ENCODE results near the gene ADAT2. TPM values are rescaled to one million over a fixed set of nuclear protein-coding genes. Genes with fewer than 3 reads are reported as not detected.

ADAT2 gene
- total RNA-seq, 1 donor from 2014 or later, result 8.1 TPM

DNA sequence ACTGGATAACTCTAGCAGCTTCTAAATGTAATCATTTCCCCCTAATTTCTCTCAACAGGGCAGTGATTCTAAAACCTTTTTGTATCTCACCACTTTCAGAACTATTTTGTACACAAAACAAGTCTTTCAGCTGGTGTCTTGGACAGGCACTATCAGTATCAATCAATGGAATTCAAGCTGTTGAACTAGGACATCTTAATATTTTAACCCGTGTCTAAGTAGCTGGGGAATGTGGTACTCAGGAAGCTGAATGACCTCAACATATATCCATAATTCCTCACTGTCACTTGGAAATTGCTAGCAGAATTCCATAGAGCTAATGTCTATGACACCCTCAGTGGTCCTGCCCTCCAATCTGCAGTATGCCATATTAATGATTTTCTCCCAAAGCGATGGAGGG lies 24.5 kb downstream of the ADAT2 start:
- no peak overlapping the region for H3K4me3 Mint-ChIP-seq (ENCODE audit: unreplicated experiment)
- TF ChIP-seq EZH2 (IDR thresholded peaks at IDR 0.05; ENCODE audit: insufficient read depth, low read length), result no peak
- TF ChIP-seq, protein P1, sequence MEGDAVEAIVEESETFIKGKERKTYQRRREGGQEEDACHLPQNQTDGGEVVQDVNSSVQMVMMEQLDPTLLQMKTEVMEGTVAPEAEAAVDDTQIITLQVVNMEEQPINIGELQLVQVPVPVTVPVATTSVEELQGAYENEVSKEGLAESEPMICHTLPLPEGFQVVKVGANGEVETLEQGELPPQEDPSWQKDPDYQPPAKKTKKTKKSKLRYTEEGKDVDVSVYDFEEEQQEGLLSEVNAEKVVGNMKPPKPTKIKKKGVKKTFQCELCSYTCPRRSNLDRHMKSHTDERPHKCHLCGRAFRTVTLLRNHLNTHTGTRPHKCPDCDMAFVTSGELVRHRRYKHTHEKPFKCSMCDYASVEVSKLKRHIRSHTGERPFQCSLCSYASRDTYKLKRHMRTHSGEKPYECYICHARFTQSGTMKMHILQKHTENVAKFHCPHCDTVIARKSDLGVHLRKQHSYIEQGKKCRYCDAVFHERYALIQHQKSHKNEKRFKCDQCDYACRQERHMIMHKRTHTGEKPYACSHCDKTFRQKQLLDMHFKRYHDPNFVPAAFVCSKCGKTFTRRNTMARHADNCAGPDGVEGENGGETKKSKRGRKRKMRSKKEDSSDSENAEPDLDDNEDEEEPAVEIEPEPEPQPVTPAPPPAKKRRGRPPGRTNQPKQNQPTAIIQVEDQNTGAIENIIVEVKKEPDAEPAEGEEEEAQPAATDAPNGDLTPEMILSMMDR (IDR thresholded peaks at IDR 0.05; ENCODE audit: insufficient read depth, low read depth, low read length), result no peak
- H3K36me3 ChIP-seq (ENCODE audit: insufficient read depth, low read length), result no peaks in the 10 kb centered on the region
- H3K27me3 ChIP-seq (ENCODE audit: insufficient read depth, low read length), result no peaks in the 10 kb centered on the region
- peaks cover 13% of the 10 kb centered on the region for H3K4me1 Mint-ChIP-seq (ENCODE audit: low read depth, unreplicated experiment)
- H4K20me1 ChIP-seq (ENCODE audit: insufficient read depth, low read length), result no peaks in the 10 kb centered on the region
- no peaks in the 10 kb centered on the region for H3K9me3 ChIP-seq (ENCODE audit: insufficient read depth, low read depth, low read length)
- H3K4me3 ChIP-seq (ENCODE audit: insufficient read depth, low read depth, low read length), result no peak overlapping the region
- H2AFZ ChIP-seq (ENCODE audit: low read depth, low read length), result no peak overlapping the region
- no peaks in the 10 kb centered on the region for H3K27me3 Mint-ChIP-seq (ENCODE audit: low read depth, unreplicated experiment)
- FAIRE-seq, result no peak
- peak; percentile 68 for DNase-seq (ENCODE audit: low read depth)
- peaks cover 3% of the 10 kb centered on the region for H3K4me1 ChIP-seq (ENCODE audit: insufficient read depth, low read length)
- H3K79me2 ChIP-seq (ENCODE audit: insufficient read depth, low read length), result no peaks in the 10 kb centered on the region
- H3K27ac ChIP-seq (ENCODE audit: low read depth, low read length), result no peak overlapping the region
- H3K4me2 ChIP-seq (ENCODE audit: low read length), result no peak overlapping the region
- no peaks in the 10 kb centered on the region for H3K9me3 Mint-ChIP-seq (ENCODE audit: unreplicated experiment)
- H3K27ac Mint-ChIP-seq (ENCODE audit: unreplicated experiment), result no peak overlapping the region
- no peaks in the 10 kb centered on the region for H3K36me3 Mint-ChIP-seq (ENCODE audit: low read depth, unreplicated experiment)
- H3K9ac ChIP-seq (ENCODE audit: low read length), result no peak overlapping the region

DNA sequence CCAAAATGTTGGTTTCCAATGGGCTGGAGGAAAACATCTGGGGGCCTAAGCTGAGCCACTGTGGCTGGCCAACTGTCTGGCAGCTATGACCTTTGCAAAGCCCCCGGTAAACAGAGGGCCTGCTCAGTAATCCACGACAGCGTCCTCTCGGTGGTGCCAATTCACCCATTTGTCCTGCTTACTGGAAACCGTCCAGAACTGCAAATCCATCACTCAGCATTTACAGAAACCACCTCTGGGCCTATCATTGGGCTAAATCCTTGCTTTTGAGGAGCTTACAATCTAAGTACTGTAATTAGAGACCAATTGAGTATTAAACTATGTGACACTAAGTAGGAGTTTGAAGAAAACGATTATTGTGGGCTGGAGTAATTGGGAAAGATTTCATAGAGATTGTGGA lies 31.0 kb downstream of the ADAT2 start:
- Histone ChIP-seq H3K79me2 (ENCODE audit: insufficient read depth, low read length) (no peaks in the 10 kb centered on the region), H3K36me3 (ENCODE audit: insufficient read depth, low read length) (no peaks in the 10 kb centered on the region), H2AFZ (ENCODE audit: low read depth, low read length) (no peak overlapping the region), H3K9ac (ENCODE audit: low read length) (no peak overlapping the region), H4K20me1 (ENCODE audit: insufficient read depth, low read length) (no peaks in the 10 kb centered on the region), H3K27me3 (ENCODE audit: insufficient read depth, low read length) (no peaks in the 10 kb centered on the region), H3K4me1 (ENCODE audit: insufficient read depth, low read length) (no peaks in the 10 kb centered on the region), H3K9me3 (ENCODE audit: insufficient read depth, low read depth, low read length) (no peaks in the 10 kb centered on the region), H3K4me3 (ENCODE audit: insufficient read depth, low read depth, low read length) (no peak overlapping the region), H3K27ac (ENCODE audit: low read depth, low read length) (no peak overlapping the region), H3K4me2 (ENCODE audit: low read length) (no peak overlapping the region)
- Mint-ChIP-seq H3K27ac (ENCODE audit: unreplicated experiment) (no peak overlapping the region), H3K36me3 (ENCODE audit: low read depth, unreplicated experiment) (no peaks in the 10 kb centered on the region), H3K4me1 (ENCODE audit: low read depth, unreplicated experiment) (no peaks in the 10 kb centered on the region), H3K4me3 (ENCODE audit: unreplicated experiment) (no peak overlapping the region), H3K9me3 (ENCODE audit: unreplicated experiment) (no peaks in the 10 kb centered on the region), H3K27me3 (ENCODE audit: low read depth, unreplicated experiment) (no peaks in the 10 kb centered on the region)
- DNase-seq (ENCODE audit: low read depth), result no peak
- TF ChIP-seq EZH2 (IDR thresholded peaks at IDR 0.05; ENCODE audit: insufficient read depth, low read length), result no peak
- TF ChIP-seq, protein P1 (IDR thresholded peaks at IDR 0.05; ENCODE audit: insufficient read depth, low read depth, low read length), result no peak
- no peak for FAIRE-seq

DNA sequence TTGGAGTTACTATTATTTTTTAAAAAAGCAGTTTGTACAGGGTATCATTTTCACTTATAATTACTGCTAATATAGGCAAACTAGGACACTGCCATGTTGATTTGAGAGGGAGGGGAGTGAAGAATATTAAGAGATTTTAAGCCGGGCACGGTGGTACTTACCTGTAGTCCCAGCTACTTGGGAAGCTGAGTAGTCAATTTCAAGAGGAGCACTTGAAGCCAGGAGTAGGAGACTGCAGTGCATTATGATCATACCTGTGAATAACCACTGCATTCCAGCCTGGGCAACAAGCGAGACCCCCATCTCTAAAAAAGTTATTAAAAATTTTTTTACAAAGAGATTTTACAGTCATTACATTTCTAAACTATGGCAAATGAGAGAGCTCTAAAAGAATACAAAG lies 35.7 kb downstream of the ADAT2 start:
- Histone ChIP-seq H3K4me3 (ENCODE audit: insufficient read depth, low read depth, low read length) (no peak overlapping the region), H3K27ac (ENCODE audit: low read depth, low read length) (no peak overlapping the region), H3K79me2 (ENCODE audit: insufficient read depth, low read length) (no peaks in the 10 kb centered on the region), H3K9ac (ENCODE audit: low read length) (no peak overlapping the region), H3K27me3 (ENCODE audit: insufficient read depth, low read length) (no peaks in the 10 kb centered on the region), H3K4me1 (ENCODE audit: insufficient read depth, low read length) (peaks cover 14% of the 10 kb centered on the region), H4K20me1 (ENCODE audit: insufficient read depth, low read length) (no peaks in the 10 kb centered on the region), H3K9me3 (ENCODE audit: insufficient read depth, low read depth, low read length) (no peaks in the 10 kb centered on the region), H3K4me2 (ENCODE audit: low read length) (no peak overlapping the region), H2AFZ (ENCODE audit: low read depth, low read length) (no peak overlapping the region), H3K36me3 (ENCODE audit: insufficient read depth, low read length) (no peaks in the 10 kb centered on the region)
- H3K27me3 Mint-ChIP-seq (ENCODE audit: low read depth, unreplicated experiment), result no peaks in the 10 kb centered on the region
- DNase-seq (ENCODE audit: low read depth) (no peak), FAIRE-seq (no peak)
- H3K36me3 Mint-ChIP-seq (ENCODE audit: low read depth, unreplicated experiment), result no peaks in the 10 kb centered on the region
- no peak overlapping the region for H3K4me3 Mint-ChIP-seq (ENCODE audit: unreplicated experiment)
- peaks cover 2% of the 10 kb centered on the region for H3K4me1 Mint-ChIP-seq (ENCODE audit: low read depth, unreplicated experiment)
- H3K9me3 Mint-ChIP-seq (ENCODE audit: unreplicated experiment), result no peaks in the 10 kb centered on the region
- TF ChIP-seq EZH2 (IDR thresholded peaks at IDR 0.05; ENCODE audit: insufficient read depth, low read length), result no peak
- TF ChIP-seq, protein P1 (IDR thresholded peaks at IDR 0.05; ENCODE audit: insufficient read depth, low read depth, low read length), result no peak
- H3K27ac Mint-ChIP-seq (ENCODE audit: unreplicated experiment), result no peak overlapping the region

Data from astrocyte (in vitro differentiated cells and primary cell).